Measurements from ENCODE around the gene SCUBE2. TPM values are rescaled to one million over a fixed set of nuclear protein-coding genes. Genes with fewer than 3 reads are reported as not detected.

The SCUBE2 gene
- total RNA-seq, 1 donor from 2014 or later: 8.4 TPM

- DNase-seq (ENCODE audit: low read depth): no peak
Observed at GRCh38 chr11:8971196-8971923, 120.0 kb downstream of the SCUBE2 start.

Small RNA genes lying within 50 kb of the gene (microRNA-seq; reads per million reads assigned to microRNA genes)
- not detected for gene MIR5691

Other genes starting within 250 kb of the SCUBE2 start
- 95.3 and 95.5 TPM in 2 replicates for gene AKIP1, start 180.4 kb downstream of the SCUBE2 start, total RNA-seq
- gene C11orf16, start 158.7 kb downstream of the SCUBE2 start, total RNA-seq: not detected in 2 replicates
- not detected in 2 replicates for gene ASCL3, start 148.6 kb downstream of the SCUBE2 start, total RNA-seq
- 62.2 and 71.9 TPM in 2 replicates for gene TMEM9B, start 127.2 kb downstream of the SCUBE2 start, total RNA-seq
- 7.0 and 13.5 TPM in 2 replicates for gene NRIP3, start 87.6 kb downstream of the SCUBE2 start, total RNA-seq
- 55.3 and 69.5 TPM in 2 replicates for gene DENND5A, start 173.8 kb upstream of the SCUBE2 start, total RNA-seq
- 49.3 and 54.0 TPM in 2 replicates for gene TMEM41B, start 223.0 kb upstream of the SCUBE2 start, total RNA-seq